GM10266 (cell line): ENCODE results near the gene CNTNAP2.

Experiments
- DNase-seq: peaks from one replicate; pipeline ENCODE4 v3.0.0; 2012; ENCODE audit errors: extremely low spot score
- CTCF ChIP-seq: IDR thresholded peaks from 2 replicates; pipeline ENCODE4 v1.5.1; 2012; ENCODE audit warnings: mild to moderate bottlenecking, low read depth; ENCODE audit not compliant: control insufficient read depth, insufficient read depth; ENCODE audit errors: missing control alignments

Gene CNTNAP2

GRCh38 chr7:146146831-146147486, 30.4 kb downstream of the CNTNAP2 start:
- TF ChIP-seq CTCF = no peak
- no peak for DNase-seq

GRCh38 chr7:146150153-146150552, 33.6 kb downstream of the CNTNAP2 start:
- TF ChIP-seq CTCF = no peak
- no peak for DNase-seq

DNA sequence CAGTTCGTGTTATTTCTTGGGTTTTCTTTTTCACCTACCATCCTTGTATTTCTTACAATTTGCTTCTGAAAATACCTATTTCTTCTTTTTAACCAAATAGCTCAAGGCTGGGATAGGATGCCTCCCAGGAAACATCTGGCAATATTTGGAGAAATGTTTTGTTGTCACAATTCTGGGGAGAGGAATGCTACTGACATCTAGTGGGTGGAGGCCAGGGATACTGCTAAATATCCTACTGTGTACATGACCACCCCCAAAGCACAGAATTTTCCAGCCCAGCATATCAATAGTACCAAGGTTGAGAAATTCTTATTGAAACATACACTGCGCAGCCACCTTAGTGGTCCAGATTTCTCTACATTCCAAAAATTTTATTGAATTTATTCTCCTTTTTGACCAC, 55.5 kb downstream of the CNTNAP2 start:
- no peak for DNase-seq
- no peak for TF ChIP-seq CTCF

DNA sequence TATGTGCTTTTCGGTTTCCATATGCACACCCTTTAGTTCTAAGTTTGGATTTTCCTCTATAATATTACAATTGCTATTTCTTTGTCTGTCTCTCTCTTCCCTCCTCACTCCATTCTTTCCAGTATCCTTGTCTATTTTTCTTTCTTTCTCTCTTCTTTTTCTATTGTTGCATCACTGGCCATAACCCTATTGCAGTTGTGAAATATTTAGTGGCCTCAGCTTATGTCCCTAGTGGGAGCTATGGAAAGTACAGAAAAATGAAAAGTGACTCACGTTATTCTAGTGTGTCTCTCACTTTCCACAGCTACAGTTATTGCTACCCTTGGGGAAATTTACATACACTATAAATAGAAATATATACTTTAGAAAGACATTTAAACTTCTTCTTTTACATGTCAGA, 59.1 kb downstream of the CNTNAP2 start:
- DNase-seq = no peak
- no peak for TF ChIP-seq CTCF

DNA sequence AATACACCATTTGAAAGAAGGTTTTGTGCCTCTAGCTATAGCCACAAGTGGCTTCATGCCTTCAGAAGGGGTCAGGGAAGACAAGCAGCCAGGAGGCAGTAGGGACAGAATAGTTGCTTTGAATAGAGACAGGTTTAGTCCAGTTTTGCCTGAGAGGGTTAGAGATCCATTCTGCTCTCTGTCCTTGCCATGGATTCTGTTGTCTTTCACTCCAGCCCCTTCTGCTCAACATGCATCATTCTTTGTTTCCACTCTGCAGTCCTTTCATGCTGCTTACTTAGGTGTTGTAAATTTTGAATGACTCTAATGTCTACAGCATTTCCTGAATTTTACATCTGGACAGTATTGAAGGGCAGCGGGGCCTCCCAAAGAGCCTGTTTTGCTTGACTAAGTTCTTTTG, 60.3 kb downstream of the CNTNAP2 start:
- no peak for TF ChIP-seq CTCF
- no peak for DNase-seq

DNA sequence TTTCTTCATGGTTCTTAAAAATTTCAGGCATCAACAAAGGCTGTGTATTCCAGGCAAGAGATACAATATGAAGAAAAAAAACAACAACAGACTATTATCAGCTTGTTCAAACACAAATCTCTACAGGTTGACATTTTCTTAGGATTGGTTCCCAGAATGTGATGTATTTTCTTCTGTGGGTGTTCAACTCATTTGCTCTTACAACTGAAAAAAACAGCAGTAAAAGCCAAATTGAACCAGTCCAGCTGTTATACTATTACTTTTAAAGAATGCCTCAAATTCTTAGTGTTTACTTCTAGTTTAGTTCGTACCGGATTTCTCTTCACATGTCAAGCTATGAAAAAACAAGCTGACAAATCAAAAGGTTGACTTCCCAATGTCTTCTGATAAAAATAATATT, 60.7 kb downstream of the CNTNAP2 start:
- DNase-seq = no peak

More for the DNA sequence above, 60.7 kb downstream of the CNTNAP2 start:
- no peak for TF ChIP-seq CTCF
